ENCODE results near the gene NOP9.
"Not testable (repeated sequence)": the region's sequence is repeated elsewhere in the genome, so short reads cannot be mapped to it uniquely, and the experiment has no call there.

Gene NOP9

DNA sequence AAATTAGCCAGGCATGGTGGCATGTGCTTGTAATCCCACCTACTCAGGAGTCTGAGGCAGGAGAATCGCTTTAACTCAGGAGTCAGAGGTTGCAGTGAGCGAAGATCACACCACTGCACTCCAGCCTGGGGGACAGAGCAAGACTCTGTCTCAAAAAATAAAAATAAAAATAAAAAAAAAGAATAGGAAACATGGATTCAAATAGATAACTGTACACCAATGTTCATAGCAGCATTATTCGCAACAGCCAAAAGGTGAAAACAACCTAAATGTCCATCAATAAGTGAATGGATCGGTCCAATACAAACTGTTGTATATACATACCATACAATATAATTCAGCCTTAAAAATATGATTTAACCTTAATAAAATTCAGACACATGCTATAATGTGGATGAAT lies 43.2 kb downstream of the NOP9 start:
- in situ Hi-C loops (cut with MboI; ENCODE audit: low sequenced_read_pairs) = no loop called here

DNA sequence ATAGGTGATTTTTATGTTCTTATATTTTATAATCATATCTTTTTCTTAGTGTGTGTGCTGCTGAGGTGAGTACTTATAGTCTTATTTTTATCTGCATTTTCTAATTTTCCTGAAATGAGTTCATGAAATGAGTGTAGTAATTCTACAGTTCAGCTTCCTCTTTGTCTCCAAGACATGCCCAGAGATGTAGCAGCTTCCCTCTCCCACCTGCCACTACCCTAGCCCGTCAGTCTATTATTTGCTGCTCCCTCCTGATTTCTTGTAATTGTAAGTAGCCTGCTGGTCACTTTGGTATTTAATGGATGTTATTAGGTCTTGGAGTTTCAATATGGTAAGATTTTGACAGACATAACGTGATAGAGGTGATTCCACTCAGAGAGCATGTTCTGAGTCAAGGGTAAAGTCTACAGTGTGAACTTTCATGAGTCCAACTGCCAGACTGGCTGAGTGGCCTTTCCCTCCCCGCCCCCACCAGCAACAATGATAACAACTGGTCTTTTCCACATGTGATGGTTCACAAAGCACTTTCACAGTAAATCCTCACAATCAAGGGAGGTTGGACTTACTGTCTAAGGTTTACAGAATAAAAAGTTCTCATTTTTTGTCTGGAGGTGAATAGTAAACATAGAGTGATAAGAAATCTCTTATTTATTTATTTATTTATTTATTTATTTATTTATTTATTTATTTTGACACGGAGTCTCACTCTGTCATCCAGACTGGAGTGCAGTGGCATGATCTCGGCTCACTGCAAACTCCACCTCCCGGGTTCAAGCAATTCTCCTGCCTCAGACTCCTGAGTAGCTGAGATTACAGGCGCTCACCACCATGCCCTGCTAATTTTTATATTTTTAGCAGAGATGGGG lies 44.4 kb downstream of the NOP9 start:
- in situ Hi-C loops (cut with MboI; ENCODE audit: low sequenced_read_pairs) = no loop called here

DNA sequence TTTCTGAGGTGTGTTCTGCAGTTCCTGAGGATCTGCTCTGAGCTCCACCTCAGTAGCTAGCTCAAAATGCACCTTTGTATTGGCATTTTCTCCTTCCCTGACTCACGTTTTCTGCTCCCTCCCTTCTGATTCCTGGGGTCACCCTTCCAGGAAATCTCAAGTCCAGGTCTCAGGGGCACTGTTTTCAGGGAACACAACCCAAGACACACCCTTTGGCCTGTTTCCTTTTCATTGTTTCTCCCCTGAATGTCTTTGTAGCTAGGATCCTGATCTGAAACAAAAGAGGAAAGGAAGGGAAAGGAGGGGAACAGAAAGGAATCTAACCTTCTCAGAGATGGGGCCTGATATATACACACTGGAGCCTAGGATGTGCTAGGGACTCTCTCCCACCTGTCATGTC lies 47.5 kb downstream of the NOP9 start:
- in situ Hi-C loops (cut with MboI; ENCODE audit: low sequenced_read_pairs) = no loop called here

DNA sequence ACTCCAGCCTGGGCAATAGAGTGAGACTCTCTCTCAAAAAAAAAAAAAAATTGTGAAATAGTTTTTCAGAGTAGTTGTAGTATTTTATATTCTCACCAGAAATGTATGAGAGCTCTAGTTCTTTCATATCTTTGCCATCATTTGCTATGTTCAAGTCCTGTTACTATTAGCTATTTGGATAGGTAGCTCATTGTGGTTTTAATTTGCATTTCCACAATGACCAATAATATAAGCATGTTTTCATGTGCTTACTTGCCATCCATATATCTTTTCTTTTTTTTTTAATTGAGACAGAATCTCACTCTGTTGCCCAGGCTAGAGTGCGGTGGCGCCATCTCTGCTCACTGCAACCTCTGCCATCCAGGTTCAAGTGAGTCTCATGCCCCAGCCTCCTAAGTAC lies 48.5 kb downstream of the NOP9 start:
- in situ Hi-C loops (cut with MboI; ENCODE audit: low sequenced_read_pairs) = no loop called here

DNA sequence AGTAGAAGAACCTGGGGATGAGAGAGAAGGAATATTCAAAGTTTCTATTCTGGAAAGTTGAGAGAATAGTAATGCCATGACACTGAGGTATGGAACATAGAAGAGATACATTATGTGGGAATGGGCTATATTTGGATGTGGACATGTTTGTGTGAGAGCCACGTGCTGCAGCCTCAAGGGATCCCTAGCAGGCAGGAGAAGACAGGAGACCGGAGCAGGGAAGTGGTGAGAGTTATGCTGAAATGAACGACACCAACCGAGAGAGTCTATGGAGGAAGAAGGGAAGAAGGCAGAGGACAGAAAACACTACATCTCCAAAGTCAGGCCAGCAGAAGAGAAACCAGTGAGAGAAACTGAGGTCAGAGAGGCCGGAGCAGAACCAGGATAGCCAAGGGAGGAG lies 50.1 kb downstream of the NOP9 start:
- in situ Hi-C loops (cut with MboI; ENCODE audit: low sequenced_read_pairs) = no loop called here

DNA sequence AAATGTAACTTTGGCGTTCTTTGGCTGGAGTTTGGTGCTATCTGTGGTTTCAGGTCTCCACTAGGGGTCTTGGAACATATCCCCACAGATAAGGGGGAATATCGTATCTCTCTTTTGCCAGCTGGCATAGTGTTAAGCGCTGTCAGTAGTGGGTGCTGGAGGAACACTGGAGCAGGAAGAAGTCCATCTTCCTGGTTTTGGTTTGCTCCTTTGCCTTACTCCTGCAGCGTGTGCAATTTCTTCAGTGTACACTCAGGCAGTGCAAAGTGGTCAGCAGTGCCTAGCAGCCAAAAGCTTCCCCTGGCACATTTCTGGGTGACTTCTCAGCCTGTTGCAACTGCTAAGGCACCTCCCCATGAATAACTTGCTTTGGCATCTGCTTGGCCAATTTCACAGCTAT lies 51.9 kb downstream of the NOP9 start:
- in situ Hi-C loops (cut with MboI; ENCODE audit: low sequenced_read_pairs) = no loop called here

DNA sequence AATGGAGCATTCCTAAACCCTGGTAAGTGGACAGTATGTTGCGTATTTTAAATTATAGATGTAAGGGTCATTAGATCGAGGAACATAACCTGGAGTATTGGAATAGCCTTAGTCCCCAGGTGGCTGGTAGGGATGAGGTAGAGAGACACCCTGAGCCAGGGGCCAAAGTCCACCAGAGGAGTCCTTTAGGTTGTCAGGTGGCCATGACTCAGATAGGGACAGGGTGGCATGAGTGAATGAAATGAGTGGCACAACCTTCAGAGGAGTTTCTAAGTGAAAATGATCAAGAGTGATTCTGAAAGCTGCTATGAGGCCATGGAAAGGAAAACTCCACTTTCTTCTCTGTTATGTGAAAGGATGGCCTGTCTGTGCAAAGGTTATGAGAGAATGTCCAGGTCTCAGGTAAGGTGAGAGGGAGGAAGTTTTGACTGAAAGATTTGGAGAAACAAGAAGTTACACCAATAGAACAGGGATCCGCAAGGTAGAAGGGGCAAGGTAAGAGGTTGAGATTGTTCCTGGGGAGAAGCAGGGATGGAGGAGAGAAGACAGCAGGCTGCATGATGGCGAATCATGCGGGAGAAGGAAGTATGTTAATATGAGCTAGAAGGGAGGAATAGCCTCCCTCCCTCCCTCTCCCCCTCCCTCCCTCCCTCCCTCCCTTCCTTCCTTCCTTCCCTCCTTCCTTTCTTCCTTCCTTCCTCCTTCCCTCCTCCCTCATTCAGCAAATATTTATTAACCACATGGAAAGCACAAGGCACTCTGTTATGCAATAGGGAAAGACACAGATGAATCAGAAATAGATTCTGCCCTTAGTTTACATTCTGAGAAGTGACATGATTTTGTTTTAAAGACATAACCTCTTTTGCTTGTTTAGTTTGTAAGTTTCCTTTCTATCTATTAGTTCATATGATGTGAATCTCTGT lies 54.2 kb downstream of the NOP9 start:
- in situ Hi-C loops (cut with MboI; ENCODE audit: low sequenced_read_pairs) = no loop called here

DNA sequence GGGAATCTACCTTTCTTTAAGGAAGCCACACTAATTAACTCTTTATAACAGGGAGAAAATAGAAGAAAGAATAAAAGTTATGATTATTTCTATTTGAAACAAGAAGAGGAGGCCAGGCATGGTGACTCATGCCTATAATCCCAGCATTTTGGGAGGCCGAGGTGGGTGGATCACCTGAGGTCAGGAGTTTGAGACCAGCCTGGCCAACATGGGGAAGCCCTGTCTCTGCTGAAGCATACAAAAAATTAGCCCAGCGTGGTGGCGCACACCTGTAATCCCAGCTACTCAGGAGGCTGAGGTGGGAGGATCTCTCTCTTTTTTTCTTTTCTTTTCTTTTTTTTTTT lies 54.8 kb downstream of the NOP9 start:
- in situ Hi-C loops (cut with MboI; ENCODE audit: low sequenced_read_pairs) = not testable (repeated sequence)

DNA sequence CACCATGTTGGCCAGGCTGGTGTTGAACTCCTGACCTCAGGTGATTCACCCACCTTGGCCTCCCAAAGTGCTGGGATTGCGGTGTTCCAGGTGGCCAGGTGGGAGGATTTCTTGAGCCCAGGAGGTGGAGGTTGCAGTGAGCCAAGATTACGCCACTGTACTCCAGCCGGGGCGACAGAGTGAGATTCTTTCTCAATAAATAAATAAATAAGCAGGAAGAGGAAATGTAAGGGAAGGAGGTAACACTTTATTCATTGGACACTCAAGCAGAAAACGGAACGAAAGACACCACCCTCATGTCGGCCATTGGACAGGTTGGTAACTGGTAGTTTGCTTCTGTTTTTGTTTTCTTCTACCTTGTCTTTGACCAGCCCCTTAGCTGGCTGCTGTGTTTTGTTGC lies 55.4 kb downstream of the NOP9 start:
- in situ Hi-C loops (cut with MboI; ENCODE audit: low sequenced_read_pairs) = no loop called here

DNA sequence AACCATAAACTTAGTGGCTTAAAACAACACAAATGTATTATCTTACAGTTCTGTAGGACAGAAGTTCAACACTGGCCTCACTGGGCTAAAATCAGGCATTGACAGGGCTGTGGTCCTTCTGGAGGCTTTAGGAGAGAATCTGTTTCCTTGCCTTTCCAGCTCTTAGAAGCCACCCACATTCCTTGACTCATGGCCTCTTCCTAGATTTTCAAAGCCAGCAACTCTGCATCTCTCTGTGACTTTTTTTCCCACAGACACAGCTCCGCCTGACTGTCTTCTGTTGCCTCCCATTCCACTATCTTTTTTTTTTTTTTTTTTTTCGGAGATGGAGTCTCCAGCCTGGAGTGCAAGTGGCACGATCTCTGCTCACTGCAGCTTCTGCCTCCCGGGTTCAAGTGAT lies 56.6 kb downstream of the NOP9 start:
- in situ Hi-C loops (cut with MboI; ENCODE audit: low sequenced_read_pairs) = no loop called here
